Measurements from ENCODE around the gene SSMEM1.
A peak's percentile ranks its signal among the peaks of the same experiment; 100 is the strongest.
"Not testable (repeated sequence)": the region's sequence is repeated elsewhere in the genome, so short reads cannot be mapped to it uniquely, and the experiment has no call there.

The SSMEM1 gene
- 0 to 0.11 (median 0) reads per million in 17 experiments for total RNA-seq

- DNase-seq = peak in 3 of 4 experiments; percentile 2 to 44 (median 39)
Measured at GRCh38 chr7:130207642-130208041, at the start of gene SSMEM1. TSS of gene SSMEM1 (plus strand) at chr7:130207860. CDS start at chr7:130207911, 51 bp downstream.

GRCh38 chr7:130160023-130160422 lies 47.6 kb upstream of the SSMEM1 start:
- no peak for DNase-seq

- no peak for DNase-seq
Measured at GRCh38 chr7:130160455-130160854, 47.2 kb upstream of the SSMEM1 start.

GRCh38 chr7:130162196-130162595 lies 45.5 kb upstream of the SSMEM1 start:
- DNase-seq = no peak

- no peak for DNase-seq
Measured at GRCh38 chr7:130174237-130174959, 33.3 kb upstream of the SSMEM1 start.

- DNase-seq = no peak
Measured at GRCh38 chr7:130178251-130178650, 29.4 kb upstream of the SSMEM1 start.

- DNase-seq = no peak
Measured at GRCh38 chr7:130179631-130180030, 28.0 kb upstream of the SSMEM1 start.

- peak; percentile 22 to 74 (median 50) for DNase-seq
Measured at GRCh38 chr7:130180571-130181262, 26.9 kb upstream of the SSMEM1 start.

GRCh38 chr7:130181263-130181605 lies 26.4 kb upstream of the SSMEM1 start:
- no peak for DNase-seq

GRCh38 chr7:130182990-130183389 lies 24.7 kb upstream of the SSMEM1 start:
- no peak for DNase-seq

- DNase-seq = not testable (repeated sequence)
Measured at GRCh38 chr7:130184349-130184748, 23.3 kb upstream of the SSMEM1 start.

- no peak for DNase-seq
Measured at GRCh38 chr7:130187360-130187759, 20.3 kb upstream of the SSMEM1 start.

- DNase-seq = no peak
Measured at GRCh38 chr7:130189343-130189742, 18.3 kb upstream of the SSMEM1 start.

- DNase-seq = no peak
Measured at GRCh38 chr7:130191791-130192190, 15.9 kb upstream of the SSMEM1 start.

GRCh38 chr7:130195396-130195795 lies 12.3 kb upstream of the SSMEM1 start:
- no peak for DNase-seq

GRCh38 chr7:130196476-130196875 lies 11.2 kb upstream of the SSMEM1 start:
- DNase-seq = no peak

GRCh38 chr7:130197094-130197493 lies 10.6 kb upstream of the SSMEM1 start:
- no peak for DNase-seq

GRCh38 chr7:130201796-130202195 lies 5.9 kb upstream of the SSMEM1 start:
- no peak for DNase-seq

GRCh38 chr7:130205084-130205947 lies 2.3 kb upstream of the SSMEM1 start, which contains the start of gene TMEM209:
TSS of gene TMEM209 (minus strand) at chr7:130205406. CDS start at chr7:130205375, 31 bp downstream.
- DNase-seq = peak; percentile 98 to 100 (median 98)

GRCh38 chr7:130207033-130207432 lies 627 bp upstream of the SSMEM1 start:
- no peak for DNase-seq

GRCh38 chr7:130208516-130208915 lies 856 bp downstream of the SSMEM1 start:
- DNase-seq = no peak

GRCh38 chr7:130210181-130210935 lies 2.7 kb downstream of the SSMEM1 start:
- DNase-seq = no peak

Measured in suppressor macrophage (primary cell).